HG03159 (cell line): ENCODE results near the gene BST2.

Source experiments
- ATAC-seq: cut with Tn5 transposase; IDR thresholded peaks from one replicate; pipeline ENCODE4 v1.9.1; 2021; ENCODE audit warnings: mild to moderate bottlenecking, moderate library complexity; ENCODE audit not compliant: unreplicated experiment

The BST2 gene, protein sequence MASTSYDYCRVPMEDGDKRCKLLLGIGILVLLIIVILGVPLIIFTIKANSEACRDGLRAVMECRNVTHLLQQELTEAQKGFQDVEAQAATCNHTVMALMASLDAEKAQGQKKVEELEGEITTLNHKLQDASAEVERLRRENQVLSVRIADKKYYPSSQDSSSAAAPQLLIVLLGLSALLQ

DNA sequence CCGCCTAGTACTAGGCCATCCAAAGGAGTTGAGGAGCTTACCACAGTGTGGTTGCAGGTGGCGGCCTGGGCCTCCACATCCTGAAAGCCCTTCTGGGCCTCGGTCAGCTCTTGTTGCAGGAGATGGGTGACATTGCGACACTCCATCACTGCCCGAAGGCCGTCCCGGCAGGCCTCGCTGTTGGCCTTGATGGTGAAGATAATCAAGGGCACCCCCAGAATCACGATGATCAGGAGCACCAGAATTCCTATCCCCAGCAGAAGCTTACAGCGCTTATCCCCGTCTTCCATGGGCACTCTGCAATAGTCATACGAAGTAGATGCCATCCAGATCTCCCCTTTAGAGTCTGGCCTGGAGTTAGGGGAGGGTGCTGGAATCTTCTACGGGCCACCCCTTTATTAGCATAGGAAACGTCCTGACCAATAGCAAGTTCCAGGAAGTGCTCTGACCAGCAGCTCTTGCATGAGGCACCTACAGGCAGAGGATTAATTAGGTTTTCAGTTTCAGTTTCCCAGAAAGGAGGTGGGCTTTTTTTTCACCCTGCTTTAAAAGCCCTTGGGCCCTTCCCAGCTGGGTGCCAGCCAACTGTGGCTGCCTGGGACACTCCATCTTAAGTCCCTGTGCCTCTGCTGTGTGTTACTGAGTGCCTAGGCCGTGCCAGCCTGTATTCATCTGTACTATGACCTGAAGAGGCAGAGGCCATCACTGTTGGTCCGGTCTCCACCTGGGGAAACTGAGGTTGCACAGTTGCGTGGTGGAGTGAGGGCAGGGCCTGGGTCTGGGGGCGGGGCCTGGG, at the start of gene BST2:
BST2 (minus strand) TSS at position 381 of the 796 bp plus-strand sequence; CDS start at position 326, 55 bp downstream.
- ATAC-seq = peak; percentile 74

DNA sequence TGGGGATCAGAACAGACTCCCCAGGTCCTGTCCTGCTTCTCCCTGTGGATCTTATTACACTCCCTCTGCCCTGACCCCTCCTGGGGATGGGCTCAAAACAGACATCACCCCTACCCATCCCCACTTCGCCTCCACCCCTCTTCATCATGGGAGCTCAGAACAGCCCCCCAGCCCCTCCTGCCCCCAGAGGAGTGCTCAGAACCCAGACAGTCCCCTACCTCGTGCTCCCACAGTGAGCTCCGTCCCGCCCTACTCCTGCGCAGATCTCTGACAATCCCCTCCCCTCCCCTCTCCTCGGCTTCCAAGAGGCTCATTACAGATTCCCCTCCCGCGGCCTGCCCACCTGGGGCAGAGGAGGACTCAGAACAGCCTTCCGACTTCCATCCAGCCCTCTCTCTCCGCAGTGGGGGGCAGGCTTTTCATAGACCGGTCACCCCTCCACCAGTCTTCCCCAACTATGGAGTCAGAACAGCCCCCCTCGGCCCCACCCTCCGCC, 49.2 kb upstream of the BST2 start:
- no peak for ATAC-seq

GRCh38 chr19:17451820-17452219, 46.4 kb upstream of the BST2 start:
- ATAC-seq = no peak

- no peak for ATAC-seq
Observed at GRCh38 chr19:17450264-17451075, 45.0 kb upstream of the BST2 start.

- no peak for ATAC-seq
Observed at GRCh38 chr19:17448131-17448967, 42.9 kb upstream of the BST2 start, which contains the start of gene TMEM221. TMEM221 (minus strand) TSS chr19:17448668; CDS start chr19:17448462, 206 bp downstream.

- ATAC-seq = no peak
Observed at GRCh38 chr19:17447704-17448130, 42.3 kb upstream of the BST2 start.

GRCh38 chr19:17445526-17446165, 40.2 kb upstream of the BST2 start:
- no peak for ATAC-seq

DNA sequence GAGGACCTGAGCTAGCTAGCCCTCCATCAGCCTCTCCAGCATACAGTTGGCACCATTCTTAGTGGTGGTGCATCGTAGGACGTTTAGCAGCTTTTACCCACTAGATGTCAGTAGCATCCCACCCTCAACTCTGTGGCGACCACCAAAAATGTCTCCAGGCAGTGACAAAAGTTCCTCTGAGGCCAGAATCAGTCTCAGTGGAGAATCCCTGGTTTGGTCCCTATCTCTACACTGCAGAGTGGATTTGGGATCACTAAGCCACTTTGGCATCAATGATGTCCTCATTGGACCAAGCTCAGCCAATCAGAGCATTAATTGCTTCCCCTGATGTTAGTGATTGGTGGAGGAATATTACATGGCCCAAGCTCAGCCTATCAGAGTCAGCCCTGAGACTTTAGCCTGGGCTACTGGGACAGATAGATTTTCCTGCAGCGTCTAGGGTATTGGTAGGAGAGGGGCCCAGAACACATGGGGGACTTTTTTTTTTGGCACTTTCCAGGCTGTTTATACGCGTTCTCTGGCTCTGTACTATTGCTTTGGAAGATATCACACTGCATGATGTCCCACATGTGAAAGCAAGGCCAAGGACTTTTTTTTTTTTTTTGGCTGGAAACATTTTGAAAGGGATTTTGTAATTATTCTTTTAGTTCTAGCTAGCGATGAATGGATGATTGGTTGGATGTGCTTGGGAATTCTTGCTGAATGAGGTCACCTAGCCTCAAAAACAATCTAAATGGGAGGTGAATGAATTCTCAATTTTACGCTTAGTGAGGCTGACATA, 36.0 kb upstream of the BST2 start:
- ATAC-seq = no peak

DNA sequence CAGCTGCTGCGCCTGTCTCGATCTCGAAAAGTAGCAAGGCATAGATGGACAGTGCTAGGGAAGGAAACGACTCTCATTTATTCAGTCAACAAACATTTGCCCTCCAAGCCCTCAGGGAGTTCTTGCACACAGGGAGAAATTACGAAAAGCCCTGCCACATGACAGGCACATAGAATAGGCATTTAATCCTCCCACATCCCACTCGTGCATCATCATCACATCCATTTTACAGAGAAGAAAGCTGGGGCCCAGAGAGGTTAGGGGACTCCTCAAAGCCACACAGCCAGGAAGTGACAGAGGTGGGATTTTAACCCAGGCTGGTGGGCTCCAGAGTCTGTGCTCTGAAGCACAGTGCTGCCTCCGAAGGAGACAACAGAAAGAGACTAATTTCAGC, 31.4 kb upstream of the BST2 start:
- no peak for ATAC-seq

GRCh38 chr19:17436094-17436873, 30.9 kb upstream of the BST2 start:
- ATAC-seq = no peak

- no peak for ATAC-seq
Observed at GRCh38 chr19:17435218-17435617, 29.8 kb upstream of the BST2 start.

GRCh38 chr19:17431417-17431816, 26.0 kb upstream of the BST2 start:
- no peak for ATAC-seq

DNA sequence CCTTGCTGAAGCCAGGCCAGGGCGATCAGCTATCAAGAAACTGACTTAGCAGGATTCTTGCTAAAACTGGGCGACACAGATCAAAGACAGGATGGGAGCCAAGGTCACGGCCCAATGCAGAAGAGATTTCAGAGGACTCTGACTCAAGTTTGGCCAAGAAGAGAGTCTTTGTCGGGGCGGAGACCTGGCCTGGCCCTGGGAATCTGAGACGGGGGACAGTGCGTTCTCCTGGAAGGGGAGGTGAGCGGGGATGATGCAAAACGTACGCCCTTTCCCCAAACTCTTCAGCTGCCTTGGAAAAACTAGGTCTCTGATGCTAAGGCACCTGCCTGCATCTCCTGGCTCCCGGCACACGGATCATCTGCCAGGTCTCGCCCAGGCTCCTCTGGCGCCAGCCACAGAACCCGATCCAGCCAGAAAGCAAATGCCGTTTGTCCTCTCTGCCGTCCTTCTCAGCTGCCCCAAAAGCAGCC, 24.2 kb upstream of the BST2 start:
- no peak for ATAC-seq

DNA sequence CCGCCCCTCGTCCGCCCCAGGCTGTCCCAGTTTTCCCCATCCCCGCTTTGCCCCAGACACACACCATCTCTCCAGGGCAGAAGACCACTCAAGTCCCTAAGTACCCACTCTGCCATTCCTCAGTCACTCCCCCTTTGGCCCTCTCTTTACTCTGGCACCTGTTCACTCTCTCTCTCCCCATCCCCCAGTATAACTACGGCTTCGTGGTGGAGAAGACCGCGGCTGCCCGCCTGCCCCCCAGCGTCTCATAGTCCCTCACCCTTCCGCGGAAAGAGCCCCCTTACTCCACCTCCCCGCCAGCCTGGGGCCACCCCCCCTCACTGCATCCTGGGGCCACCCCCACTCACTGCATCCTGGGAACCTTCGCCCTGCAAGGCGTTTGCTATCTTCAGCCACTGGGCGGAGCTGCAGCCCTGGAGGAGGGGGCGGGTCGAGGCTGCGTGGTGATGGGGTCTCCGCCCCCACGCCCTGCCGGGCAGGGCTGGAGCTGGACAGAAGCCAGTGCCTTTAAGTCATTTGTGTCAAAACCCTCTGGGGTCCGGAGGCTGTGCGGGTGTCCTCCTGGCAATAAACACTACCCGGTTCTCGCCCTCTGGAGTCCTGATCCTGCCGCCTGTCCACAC, 19.4 kb upstream of the BST2 start:
- no peak for ATAC-seq

- no peak for ATAC-seq
Observed at GRCh38 chr19:17423429-17424208, 18.2 kb upstream of the BST2 start.

DNA sequence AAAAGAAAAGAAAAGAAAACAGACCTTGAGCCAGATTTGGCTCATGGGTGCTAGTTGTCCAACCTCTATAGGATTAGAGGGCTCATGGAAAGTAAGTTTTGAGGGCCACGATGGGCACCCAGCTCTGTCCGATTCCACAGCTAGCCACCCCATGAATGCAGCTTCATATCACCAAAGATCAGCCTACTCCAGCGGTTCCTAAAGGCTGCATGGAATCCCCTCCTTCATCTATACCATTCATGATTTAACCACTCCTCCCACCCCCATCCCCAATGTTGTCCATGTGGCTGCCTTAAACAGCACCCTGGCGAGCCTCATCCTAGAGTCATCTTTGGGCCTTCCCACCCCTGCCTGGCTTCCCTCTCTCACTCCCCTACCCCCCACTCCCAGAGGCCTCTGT, 16.5 kb upstream of the BST2 start:
- ATAC-seq = no peak

DNA sequence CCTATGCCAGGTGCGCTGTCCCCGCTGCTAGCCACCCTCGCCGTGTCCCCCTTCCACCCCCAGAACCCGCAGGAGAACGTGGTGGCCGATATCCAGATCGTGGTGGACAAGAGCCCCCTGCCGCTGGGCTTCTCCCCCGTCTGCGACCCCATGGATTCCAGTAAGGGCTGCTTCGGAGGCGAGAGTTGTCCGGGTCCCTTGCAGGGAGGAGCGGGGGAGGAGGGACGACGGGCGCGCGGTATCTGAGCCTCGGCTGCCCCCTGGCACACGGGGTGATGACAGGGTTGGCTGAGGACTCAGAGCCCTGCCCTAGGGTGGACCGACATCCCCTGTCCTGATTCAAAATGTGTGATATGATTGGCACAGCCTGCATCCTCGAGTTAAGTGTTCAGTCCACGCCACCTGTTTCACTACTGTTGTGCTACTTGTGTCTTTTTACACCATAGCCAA, 15.1 kb upstream of the BST2 start:
- ATAC-seq = peak; percentile 11
